HG02588 (cell line): Measurements from ENCODE around the gene MAP3K2.

Source experiments
- ATAC-seq: cut with Tn5 transposase; IDR thresholded peaks from one replicate; pipeline ENCODE4 v1.9.1; 2021; ENCODE audit warnings: mild to moderate bottlenecking, moderate library complexity; ENCODE audit not compliant: unreplicated experiment

Gene MAP3K2

GRCh38 chr2:127386246-127386645 lies 1.5 kb downstream of the MAP3K2 start:
- no peak for ATAC-seq

GRCh38 chr2:127384529-127384928 lies 3.2 kb downstream of the MAP3K2 start:
- ATAC-seq: no peak

- ATAC-seq: no peak
These were observed 4.9 kb downstream of the MAP3K2 start for GRCh38 chr2:127382831-127383230.

GRCh38 chr2:127381762-127382161 lies 6.0 kb downstream of the MAP3K2 start:
- ATAC-seq: no peak

GRCh38 chr2:127379712-127380355 lies 7.9 kb downstream of the MAP3K2 start:
- no peak for ATAC-seq

- ATAC-seq: no peak
These were observed 9.1 kb downstream of the MAP3K2 start for GRCh38 chr2:127378720-127379119.

- ATAC-seq: no peak
These were observed 10.5 kb downstream of the MAP3K2 start for GRCh38 chr2:127377262-127377661.

- no peak for ATAC-seq
These were observed 11.5 kb downstream of the MAP3K2 start for GRCh38 chr2:127376257-127376656.

GRCh38 chr2:127373362-127374083 lies 14.3 kb downstream of the MAP3K2 start:
- no peak for ATAC-seq

GRCh38 chr2:127371037-127371436 lies 16.7 kb downstream of the MAP3K2 start:
- no peak for ATAC-seq

GRCh38 chr2:127370010-127370409 lies 17.8 kb downstream of the MAP3K2 start:
- ATAC-seq: no peak

GRCh38 chr2:127365211-127365643 lies 22.5 kb downstream of the MAP3K2 start:
- ATAC-seq: no peak

GRCh38 chr2:127362971-127363370 lies 24.8 kb downstream of the MAP3K2 start:
- no peak for ATAC-seq

GRCh38 chr2:127361929-127362885 lies 25.6 kb downstream of the MAP3K2 start:
- ATAC-seq: no peak

GRCh38 chr2:127360242-127360641 lies 27.5 kb downstream of the MAP3K2 start:
- ATAC-seq: no peak

- ATAC-seq: no peak
These were observed 28.3 kb downstream of the MAP3K2 start for GRCh38 chr2:127359520-127359919.

- ATAC-seq: no peak
These were observed 28.8 kb downstream of the MAP3K2 start for GRCh38 chr2:127358971-127359370.

- ATAC-seq: no peak
These were observed 29.7 kb downstream of the MAP3K2 start for GRCh38 chr2:127358044-127358443.

- ATAC-seq: no peak
These were observed 30.2 kb downstream of the MAP3K2 start for GRCh38 chr2:127357591-127357990.

GRCh38 chr2:127356531-127356930 lies 31.2 kb downstream of the MAP3K2 start:
- ATAC-seq: no peak

- ATAC-seq: no peak
These were observed 32.3 kb downstream of the MAP3K2 start for GRCh38 chr2:127355407-127356008.
